IMR-90 (cell line): ENCODE data around the gene AP3D1. TPM values are rescaled to one million over a fixed set of nuclear protein-coding genes. Genes with fewer than 3 reads are reported as not detected.
A peak's percentile ranks its signal among the peaks of the same experiment; 100 is the strongest.

ENCODE experiments used
- ATAC-seq: fragments of 200-7000 bp; cut with Tn5 transposase; 2 replicates; pipeline ENCODE4 v1.9.1; 2020; ENCODE audit warnings: low read depth, mild to moderate bottlenecking, moderate library complexity
- BruUV-seq: library from RNA; stranded (reverse); fragments of 400-500 nt; replicated peaks from 2 replicates; lab custom pipeline; 2021; lab: Mats Ljungman, UMichigan
- CTCF ChIA-PET: fragments of 300-600 bp; formaldehyde crosslinking; extraction: SDS; loops from one replicate; lab custom pipeline; 2021; ENCODE audit warnings: antibody characterized with exemption; lab: Yijun Ruan, JAX
- POLR2A ChIA-PET: fragments of 300-600 bp; sonication (Branson Sonifier 250); formaldehyde crosslinking; loops from one replicate; lab custom pipeline; 2022; ENCODE audit warnings: antibody characterized with exemption; ENCODE audit not compliant: unreplicated experiment; lab: Charles Lee
- DNase-seq: peaks from one replicate; pipeline ENCODE4 v3.0.0; 2013
- H2AFZ ChIP-seq: replicated peaks from 2 replicates; pipeline ENCODE3; 2013; ENCODE audit warnings: low read length, mild to moderate bottlenecking; ENCODE audit not compliant: poor library complexity
- H2AK5ac ChIP-seq: 2 replicates; pipeline ENCODE4 v1.6.1; 2013; ENCODE audit warnings: low read depth, low read length, inconsistent platforms
- H2AK9ac ChIP-seq: replicated peaks from 2 replicates; pipeline ENCODE3; 2013; ENCODE audit warnings: mild to moderate bottlenecking, low read depth, low read length, moderate library complexity; ENCODE audit not compliant: poor library complexity
- H2BK120ac ChIP-seq: 2 replicates; pipeline ENCODE4 v1.6.1; 2013; ENCODE audit warnings: low read depth, low read length, inconsistent platforms
- H2BK15ac ChIP-seq: 3 replicates; pipeline ENCODE4 v1.6.1; 2013; ENCODE audit warnings: low read depth, low read length, inconsistent platforms
- H2BK20ac ChIP-seq: 2 replicates; pipeline ENCODE4 v1.6.1; 2013; ENCODE audit warnings: low read depth, mild to moderate bottlenecking, inconsistent platforms, low read length, moderate library complexity
- H2BK5ac ChIP-seq: 2 replicates; pipeline ENCODE4 v1.6.1; 2013; ENCODE audit warnings: mild to moderate bottlenecking, low read depth, low read length, inconsistent platforms; ENCODE audit not compliant: poor library complexity, severe bottlenecking
- H3K14ac ChIP-seq: replicated peaks from 2 replicates; pipeline ENCODE4 v1.6.1; 2013; ENCODE audit warnings: low read depth, low read length, inconsistent platforms
- H3K18ac ChIP-seq: 2 replicates; pipeline ENCODE4 v1.6.1; 2013; ENCODE audit warnings: low read depth, low read length, control low read depth
- H3K23ac ChIP-seq: 2 replicates; pipeline ENCODE4 v1.6.1; 2013; ENCODE audit warnings: low read depth, low read length, inconsistent platforms
- H3K27ac ChIP-seq: 2 replicates; pipeline ENCODE4 v1.5.1; 2013; ENCODE audit warnings: mild to moderate bottlenecking, control low read depth, low read length; ENCODE audit not compliant: insufficient read depth
- H3K27me3 ChIP-seq: 2 replicates; pipeline ENCODE4 v1.6.1; 2013; ENCODE audit warnings: low read length; ENCODE audit not compliant: control insufficient read depth, insufficient read depth
- H3K36me3 ChIP-seq: 2 replicates; pipeline ENCODE4 v1.6.1; 2013; ENCODE audit warnings: low read length, mixed read lengths; ENCODE audit not compliant: control insufficient read depth, insufficient read depth
- H3K4ac ChIP-seq: 2 replicates; pipeline ENCODE4 v1.6.1; 2013; ENCODE audit warnings: low read depth, low read length, inconsistent platforms
- H3K4me1 ChIP-seq: 2 replicates; pipeline ENCODE4 v1.6.1; 2013; ENCODE audit warnings: low read length, mixed read lengths; ENCODE audit not compliant: control insufficient read depth, insufficient read depth
- H3K4me2 ChIP-seq: 2 replicates; pipeline ENCODE4 v1.6.1; 2013; ENCODE audit warnings: low read depth, mild to moderate bottlenecking, control low read depth, low read length, moderate library complexity
- H3K4me3 ChIP-seq: 2 replicates; pipeline ENCODE4 v1.5.1; 2013; ENCODE audit warnings: low read depth, mild to moderate bottlenecking, control low read depth, low read length, moderate library complexity; ENCODE audit not compliant: insufficient read depth
- H3K56ac ChIP-seq: 2 replicates; pipeline ENCODE4 v1.6.1; 2013; ENCODE audit warnings: low read length, inconsistent platforms; ENCODE audit not compliant: insufficient read depth; ENCODE audit errors: extremely low read depth
- H3K79me1 ChIP-seq, 2 experiments: 2 replicates each; pipeline ENCODE4 v1.6.1; 2013; ENCODE audit warnings: low read length in 2 of 2, inconsistent platforms in 1 of 2, low read depth in 1 of 2
- H3K9ac ChIP-seq: 2 replicates; pipeline ENCODE4 v1.6.1; 2013; ENCODE audit warnings: low read depth, low read length, control low read depth
- H3K9me1 ChIP-seq: 2 replicates; pipeline ENCODE4 v1.6.1; 2013; ENCODE audit warnings: low read length, inconsistent platforms; ENCODE audit not compliant: insufficient read depth
- H3K9me3 ChIP-seq: 2 replicates; pipeline ENCODE4 v1.6.1; 2013; ENCODE audit warnings: low read length; ENCODE audit not compliant: control insufficient read depth, insufficient read depth
- H4K20me1 ChIP-seq: 2 replicates; pipeline ENCODE4 v1.6.1; 2013; ENCODE audit warnings: low read length, inconsistent platforms; ENCODE audit not compliant: insufficient read depth
- H4K5ac ChIP-seq: 2 replicates; pipeline ENCODE4 v1.6.1; 2013; ENCODE audit warnings: mild to moderate bottlenecking, low read depth, low read length, control low read depth
- H4K8ac ChIP-seq, 2 experiments: 2 replicates each; pipeline ENCODE4 v1.6.1; 2013; ENCODE audit warnings: low read depth in 2 of 2, low read length in 2 of 2, control low read depth in 1 of 2, inconsistent platforms in 1 of 2
- H4K91ac ChIP-seq: 2 replicates; pipeline ENCODE4 v1.6.1; 2013; ENCODE audit warnings: low read depth, low read length, inconsistent platforms; ENCODE audit not compliant: insufficient read depth
- BHLHE40 ChIP-seq: fragments of 150-350 bp; IDR thresholded peaks from 2 replicates; pipeline ENCODE4 v1.6.1; 2016; ENCODE audit warnings: mild to moderate bottlenecking, low read depth, low read length
- MAFK ChIP-seq: IDR thresholded peaks from 2 replicates; pipeline ENCODE4 v1.6.1; 2012; ENCODE audit warnings: low read depth, low read length, improper control_type of control experiment
- MAZ ChIP-seq: IDR thresholded peaks from 2 replicates; pipeline ENCODE4 v1.6.1; 2012; ENCODE audit warnings: low read depth, mild to moderate bottlenecking, low read length, improper control_type of control experiment, moderate library complexity, borderline replicate concordance
- RFX5 ChIP-seq: IDR thresholded peaks from 2 replicates; pipeline ENCODE4 v1.8.0; 2012; ENCODE audit warnings: low read depth, mild to moderate bottlenecking, low read length, moderate library complexity
- SMC3 ChIP-seq: fragments of 150-350 bp; IDR thresholded peaks from 2 replicates; pipeline ENCODE4 v1.6.1; 2016; ENCODE audit warnings: low read depth, mild to moderate bottlenecking, antibody characterized with exemption, low read length, moderate library complexity
- WGBS, 2 experiments: methylation state at CpG; one replicate each; pipeline versions ENCODE4 v1.1.5 to v1.1.7; 2013; ENCODE audit warnings: missing lambda C conversion rate in 2 of 2; ENCODE audit not compliant: insufficient read length in 1 of 2; ENCODE audit errors: extremely low coverage in 2 of 2; 5-methylcytosine and 5-hydroxymethylcytosine counted together
- dilution Hi-C: fragments of 300-500 bp; cut with HindIII; formaldehyde crosslinking; loops from one replicate; pipeline ENCODE4 v1.14.3; 2018; ENCODE audit warnings: low sequenced_read_pairs; ENCODE audit not compliant: unreplicated experiment
- in situ Hi-C: fragments of 300-500 bp; cut with MboI; formaldehyde crosslinking; loops from 3 replicates; pipeline ENCODE4 v1.14.3; 2019; ENCODE audit warnings: low sequenced_read_pairs, inconsistent platforms, mixed read lengths
- intact Hi-C: fragments of 100-400 bp; cut with micrococcal nuclease; formaldehyde crosslinking; loops from 2 replicates; pipeline ENCODE4 v1.10.0; 2022
- polyA plus RNA-seq, 3 experiments: library from polyadenylated mRNA; depleted of rRNA; stranded (reverse); fragments of >200 nt; gene quantifications; 2 replicates each; pipeline ENCODE4 v1.2.3, GENCODE V29; 2012; ENCODE audit warnings: low replicate concordance in 1 of 3
- total RNA-seq: library from RNA; depleted of rRNA; stranded (reverse); fragments of >200 nt; gene quantifications from 2 replicates; pipeline ENCODE4 v1.2.3, GENCODE V29; 2012
- TF ChIP-seq, protein P1 (sequence below): fragments of 150-350 bp; IDR thresholded peaks from 2 replicates; pipeline ENCODE4 v1.6.1; 2016; ENCODE audit warnings: low read depth, mild to moderate bottlenecking, low read length, moderate library complexity, borderline replicate concordance
- TF ChIP-seq, protein P2 (sequence below): conservative IDR thresholded peaks from 2 replicates; pipeline ENCODE4 v1.5.1; 2012; ENCODE audit warnings: mild to moderate bottlenecking, low read depth, low read length, improper control_type of control experiment

The AP3D1 gene
- total and polyA plus RNA-seq, 2 of the 4 experiments (the other 2 are of a cell fraction): 75.3 to 129 TPM

DNA sequence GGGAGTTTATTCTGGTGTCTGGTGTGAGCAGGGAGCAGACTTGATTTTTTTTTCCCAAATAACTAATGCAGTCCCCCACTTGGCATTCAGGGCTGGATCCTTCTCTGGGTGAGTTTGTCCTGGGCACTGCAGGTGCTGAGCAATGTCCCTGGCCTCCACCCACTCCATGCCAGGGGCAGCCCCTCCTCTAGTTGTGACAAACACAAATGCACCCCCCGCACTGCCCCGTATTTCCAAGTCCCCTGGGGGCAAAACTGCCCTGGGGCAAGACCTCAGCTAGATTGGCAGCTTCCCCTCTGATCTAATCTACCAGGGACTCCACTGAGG is 61.7 kb downstream of the AP3D1 start:
- intact Hi-C loops: no loop called here
- BruUV-seq: no TSS peak

More for the DNA sequence above, 61.7 kb downstream of the AP3D1 start:
- no CpG with 5 or more reads among the region's 2 CpGs for WGBS, 2 experiments
- no peak overlapping the region for H4K8ac ChIP-seq
- no peak overlapping the region for H4K91ac ChIP-seq
- no peak overlapping the region for H3K56ac ChIP-seq
- dilution Hi-C loops: no loop called here
- no peak overlapping the region for H2AK5ac ChIP-seq
- H3K14ac ChIP-seq: no peak overlapping the region
- peak overlapping the region; percentile 96 for H2AK9ac ChIP-seq
- in situ Hi-C loops: no loop called here
- H3K9ac ChIP-seq: no peak overlapping the region
- no peak overlapping the region for H2AFZ ChIP-seq
- peaks cover 26 to 83% of the 10 kb centered on the region in 2 experiments for H3K79me1 ChIP-seq
- no peak overlapping the region for H3K27ac ChIP-seq
- ATAC-seq: no peak
- peaks cover 26% of the 10 kb centered on the region for H4K20me1 ChIP-seq
- no peak overlapping the region for H3K23ac ChIP-seq
- H2BK15ac ChIP-seq: no peak overlapping the region
- peaks cover 11% of the 10 kb centered on the region; the same call in 1 of the 2 replicates for H3K36me3 ChIP-seq
- no peak overlapping the region for H2BK20ac ChIP-seq
- H3K4me3 ChIP-seq: no peak overlapping the region
- no peak overlapping the region for H3K4me2 ChIP-seq
- POLR2A ChIA-PET: no interaction called here
- no peaks in the 10 kb centered on the region for H3K27me3 ChIP-seq
- no peak for DNase-seq
- no peak overlapping the region for H3K4ac ChIP-seq
- H3K9me1 ChIP-seq: peaks cover 23% of the 10 kb centered on the region
- CTCF ChIA-PET: no interaction called here
- H4K5ac ChIP-seq: no peak overlapping the region
- H3K18ac ChIP-seq: no peak overlapping the region
- TF ChIP-seq RFX5 (no peak), BHLHE40 (no peak), MAFK (no peak), SMC3 (no peak), MAZ (no peak)
- TF ChIP-seq, protein P1, sequence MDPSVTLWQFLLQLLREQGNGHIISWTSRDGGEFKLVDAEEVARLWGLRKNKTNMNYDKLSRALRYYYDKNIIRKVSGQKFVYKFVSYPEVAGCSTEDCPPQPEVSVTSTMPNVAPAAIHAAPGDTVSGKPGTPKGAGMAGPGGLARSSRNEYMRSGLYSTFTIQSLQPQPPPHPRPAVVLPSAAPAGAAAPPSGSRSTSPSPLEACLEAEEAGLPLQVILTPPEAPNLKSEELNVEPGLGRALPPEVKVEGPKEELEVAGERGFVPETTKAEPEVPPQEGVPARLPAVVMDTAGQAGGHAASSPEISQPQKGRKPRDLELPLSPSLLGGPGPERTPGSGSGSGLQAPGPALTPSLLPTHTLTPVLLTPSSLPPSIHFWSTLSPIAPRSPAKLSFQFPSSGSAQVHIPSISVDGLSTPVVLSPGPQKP: no peak
- TF ChIP-seq, protein P2, sequence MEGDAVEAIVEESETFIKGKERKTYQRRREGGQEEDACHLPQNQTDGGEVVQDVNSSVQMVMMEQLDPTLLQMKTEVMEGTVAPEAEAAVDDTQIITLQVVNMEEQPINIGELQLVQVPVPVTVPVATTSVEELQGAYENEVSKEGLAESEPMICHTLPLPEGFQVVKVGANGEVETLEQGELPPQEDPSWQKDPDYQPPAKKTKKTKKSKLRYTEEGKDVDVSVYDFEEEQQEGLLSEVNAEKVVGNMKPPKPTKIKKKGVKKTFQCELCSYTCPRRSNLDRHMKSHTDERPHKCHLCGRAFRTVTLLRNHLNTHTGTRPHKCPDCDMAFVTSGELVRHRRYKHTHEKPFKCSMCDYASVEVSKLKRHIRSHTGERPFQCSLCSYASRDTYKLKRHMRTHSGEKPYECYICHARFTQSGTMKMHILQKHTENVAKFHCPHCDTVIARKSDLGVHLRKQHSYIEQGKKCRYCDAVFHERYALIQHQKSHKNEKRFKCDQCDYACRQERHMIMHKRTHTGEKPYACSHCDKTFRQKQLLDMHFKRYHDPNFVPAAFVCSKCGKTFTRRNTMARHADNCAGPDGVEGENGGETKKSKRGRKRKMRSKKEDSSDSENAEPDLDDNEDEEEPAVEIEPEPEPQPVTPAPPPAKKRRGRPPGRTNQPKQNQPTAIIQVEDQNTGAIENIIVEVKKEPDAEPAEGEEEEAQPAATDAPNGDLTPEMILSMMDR: no peak
- no peaks in the 10 kb centered on the region for H3K9me3 ChIP-seq
- H2BK120ac ChIP-seq: no peak overlapping the region
- no peak overlapping the region for H2BK5ac ChIP-seq
- H3K4me1 ChIP-seq: peaks cover 9% of the 10 kb centered on the region
